G401.6 (cell line): ENCODE results near the gene UFL1.
A peak's percentile ranks its signal among the peaks of the same experiment; 100 is the strongest.
"Not testable (repeated sequence)": the region's sequence is repeated elsewhere in the genome, so short reads cannot be mapped to it uniquely, and the experiment has no call there.

ENCODE experiments used
- FAIRE-seq: peaks from 2 replicates; lab custom pipeline; 2012; peaks lifted over from hg19 to GRCh38; lab: Jason Lieb, UNC

UFL1 gene

DNA sequence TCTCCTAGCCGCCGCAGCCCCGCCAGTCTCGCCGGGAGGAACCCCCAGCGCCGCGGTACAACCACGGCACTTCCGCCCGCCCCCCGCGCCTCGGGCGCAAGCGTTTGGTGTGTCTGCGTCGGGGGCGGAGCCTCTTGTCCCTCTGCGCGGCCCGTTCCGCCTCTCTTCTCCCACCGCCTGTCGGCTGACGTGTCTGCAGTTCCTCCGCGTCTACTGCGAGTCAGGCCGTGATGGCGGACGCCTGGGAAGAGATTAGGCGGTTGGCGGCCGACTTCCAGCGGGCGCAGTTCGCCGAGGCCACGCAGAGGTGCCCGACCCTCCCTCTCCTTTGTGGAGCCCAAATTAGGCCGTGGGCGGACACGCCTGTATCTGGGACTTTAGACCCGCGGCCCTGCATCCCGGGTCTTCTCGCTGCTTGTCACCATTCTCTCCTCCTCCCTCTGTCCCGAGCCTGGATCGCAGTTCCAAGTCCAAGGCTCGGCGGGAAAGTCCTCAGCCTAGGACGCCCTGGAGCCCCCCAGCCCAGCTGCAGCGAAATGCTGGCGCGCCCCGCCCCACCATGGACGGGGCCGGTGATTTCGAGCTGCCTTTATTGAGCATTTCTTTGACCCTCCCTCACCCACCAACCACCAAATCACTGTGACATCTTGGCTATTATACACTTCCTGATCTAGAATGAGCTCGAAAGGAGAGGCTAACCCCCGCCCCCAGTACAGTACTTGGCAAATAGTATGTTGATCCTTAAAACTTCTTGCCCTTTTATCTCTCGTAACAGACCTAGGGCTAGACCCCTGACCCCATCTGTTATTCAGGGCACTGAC lies at the start of gene UFL1:
Gene UFL1, plus strand, starts transcription at position 163 of the 821 bp plus-strand sequence. Its CDS starts 68 bp downstream, at position 231.
- peak; percentile 46 for FAIRE-seq

- not testable (repeated sequence) for FAIRE-seq
These were observed 49.3 kb upstream of the UFL1 start for GRCh38 chr6:96472291-96472690.

DNA sequence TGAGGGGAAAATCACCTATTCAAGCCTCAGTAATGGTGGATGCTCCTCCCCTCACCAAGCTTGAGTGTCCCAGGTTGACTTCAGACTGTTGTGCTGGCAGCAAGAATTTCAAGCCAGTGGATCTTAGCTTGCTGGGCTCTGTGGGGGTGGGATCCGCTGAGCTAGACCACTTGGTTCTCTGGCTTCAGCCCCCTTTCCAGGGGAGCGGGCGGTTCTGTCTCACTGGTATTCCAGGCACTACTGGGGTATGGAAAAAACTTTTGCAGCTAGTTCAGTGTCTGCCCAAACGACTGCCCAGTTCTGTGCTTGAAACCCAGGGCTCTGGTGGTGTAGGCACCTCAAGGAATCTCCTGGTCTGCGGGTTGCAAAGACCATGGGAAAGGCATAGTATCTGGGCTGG lies 42.9 kb upstream of the UFL1 start:
- FAIRE-seq: no peak

DNA sequence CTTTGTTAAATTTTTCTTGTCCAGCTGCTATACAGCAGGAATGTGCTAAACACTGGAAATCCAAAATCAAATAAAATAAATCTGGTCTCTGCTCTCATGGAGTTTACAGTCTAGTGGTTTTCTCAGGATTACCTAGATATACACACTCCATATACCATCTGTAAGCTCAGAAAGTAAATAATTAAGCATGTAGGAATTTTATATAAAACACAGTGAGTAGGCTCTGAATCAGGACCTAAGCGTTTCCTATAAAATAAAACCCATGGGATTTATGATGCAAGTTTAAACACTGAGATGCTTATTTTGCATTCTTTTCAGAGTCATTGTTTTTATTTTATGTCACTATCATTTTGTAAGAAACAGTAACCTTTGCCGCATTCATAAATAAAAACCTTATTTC lies 29.7 kb upstream of the UFL1 start:
- no peak for FAIRE-seq

DNA sequence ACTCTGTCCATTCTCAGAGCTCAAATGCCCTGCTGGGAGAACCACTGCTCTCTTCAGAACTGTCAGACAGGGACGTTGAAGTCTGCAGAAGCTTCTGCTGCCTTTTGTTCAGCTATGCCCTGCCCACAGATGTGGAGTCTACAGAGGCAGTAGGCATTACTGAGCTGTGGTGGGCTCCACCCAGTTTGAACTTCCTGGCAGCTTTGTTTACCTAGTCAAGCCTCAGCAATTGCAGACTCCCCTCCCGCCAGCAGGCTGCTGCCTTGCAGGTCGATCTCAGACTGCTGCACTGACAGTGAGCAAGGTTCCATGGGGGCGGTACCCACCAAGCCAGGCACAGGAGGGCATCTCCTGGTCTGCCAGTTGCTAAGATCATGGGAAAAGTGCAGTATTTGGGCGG lies 21.8 kb upstream of the UFL1 start:
- FAIRE-seq: no peak

DNA sequence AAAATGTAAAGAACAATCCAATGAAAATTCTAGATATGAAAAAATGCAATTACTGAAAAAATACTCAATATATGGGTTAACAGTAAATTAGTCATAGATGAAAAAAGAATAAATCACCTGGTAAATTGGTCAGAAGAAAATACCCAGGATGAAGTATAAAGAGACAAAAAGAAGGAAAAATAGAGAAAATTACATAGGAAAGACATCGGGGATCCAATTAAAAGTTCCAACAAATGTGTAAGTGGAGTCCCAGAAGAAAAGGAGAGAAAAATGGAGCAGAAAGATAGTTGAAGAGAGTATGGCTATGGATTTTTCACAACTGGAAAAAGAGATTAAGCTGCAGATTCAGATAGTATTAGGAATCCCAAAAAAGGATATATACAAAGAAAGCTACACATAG lies 18.7 kb upstream of the UFL1 start:
- no peak for FAIRE-seq

DNA sequence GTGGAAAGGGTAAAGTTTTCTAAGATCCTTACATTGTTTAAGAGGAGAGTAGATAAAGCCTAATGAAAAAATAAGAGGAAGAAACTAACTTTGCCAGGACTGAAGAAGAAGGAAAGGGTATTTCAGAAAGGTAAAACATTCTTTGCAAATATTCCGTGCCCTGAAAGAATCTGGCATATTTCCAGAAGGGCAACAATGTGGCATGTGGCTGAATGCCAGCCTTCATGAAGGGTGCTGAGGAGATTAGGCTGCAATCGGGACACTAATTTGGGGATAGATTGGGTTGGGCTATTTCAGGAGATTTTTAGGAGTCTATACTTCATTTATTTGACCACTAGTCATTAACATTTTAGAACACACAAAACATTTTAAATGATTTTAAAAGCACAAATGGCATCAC lies 16.2 kb upstream of the UFL1 start:
- FAIRE-seq: no peak

GRCh38 chr6:96509281-96509680 lies 12.3 kb upstream of the UFL1 start:
- FAIRE-seq: no peak

- no peak for FAIRE-seq
These were observed 1.2 kb upstream of the UFL1 start for GRCh38 chr6:96520171-96521115.

DNA sequence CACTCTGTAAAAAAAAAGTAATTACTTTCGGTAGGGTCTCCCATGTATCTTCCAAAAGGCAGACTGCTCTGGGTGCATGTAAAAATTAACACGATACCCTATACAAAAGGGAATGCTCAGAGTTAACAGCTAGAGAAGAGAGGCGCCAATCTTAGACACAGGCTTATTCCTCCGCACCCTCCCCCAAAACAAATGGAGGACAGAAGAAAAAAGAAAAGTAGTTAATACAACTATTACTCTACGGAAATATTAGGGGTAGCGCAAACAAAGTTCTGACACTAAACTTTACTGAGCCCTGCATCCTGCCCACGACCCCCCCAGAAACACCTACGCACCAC lies 331 bp upstream of the UFL1 start:
- FAIRE-seq: no peak

GRCh38 chr6:96522465-96523009 lies 931 bp downstream of the UFL1 start:
- no peak for FAIRE-seq

DNA sequence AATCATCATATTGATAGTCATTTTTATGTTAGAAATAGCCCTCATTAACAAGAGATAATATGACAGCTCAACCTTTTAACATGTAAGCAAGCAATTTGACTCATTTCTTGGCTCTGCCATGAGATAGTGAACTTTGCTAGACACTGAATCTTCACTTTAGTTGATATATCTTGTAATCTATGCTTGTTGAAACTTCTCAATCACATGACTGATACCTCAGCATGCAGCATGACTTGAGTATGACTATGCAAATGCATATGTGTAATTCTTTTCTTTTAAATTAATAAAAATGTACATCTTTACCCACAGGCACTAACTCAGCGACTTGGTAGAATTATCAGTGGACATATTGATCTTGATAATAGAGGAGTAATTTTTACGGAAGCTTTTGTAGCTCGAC lies 6.6 kb downstream of the UFL1 start:
- no peak for FAIRE-seq

DNA sequence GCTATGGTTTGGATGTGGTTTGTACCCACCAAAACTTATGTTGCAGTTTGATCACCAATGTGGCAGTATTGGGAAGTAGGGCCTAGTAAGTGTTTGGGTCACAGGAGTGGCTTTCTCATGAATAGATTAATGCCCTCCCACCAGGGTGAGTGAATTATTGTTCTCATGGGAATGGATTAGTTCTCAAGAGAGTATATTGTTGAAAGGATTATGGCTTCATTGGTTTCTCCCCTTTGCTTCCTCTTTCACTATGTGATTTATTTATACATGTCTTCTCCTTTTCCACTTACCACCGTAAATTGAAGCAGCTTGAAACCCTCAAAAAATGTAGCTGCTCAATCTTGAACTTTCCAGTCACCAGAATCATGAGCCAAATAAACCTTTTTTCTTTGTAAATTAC lies 10.8 kb downstream of the UFL1 start:
- no peak for FAIRE-seq

- FAIRE-seq: no peak
These were observed 16.1 kb downstream of the UFL1 start for GRCh38 chr6:96537726-96538125.

- FAIRE-seq: peak; percentile 78
These were observed 21.1 kb downstream of the UFL1 start for GRCh38 chr6:96542702-96543101.

- FAIRE-seq: no peak
These were observed 24.3 kb downstream of the UFL1 start for GRCh38 chr6:96545882-96546281.

GRCh38 chr6:96547654-96548053 lies 26.0 kb downstream of the UFL1 start:
- FAIRE-seq: no peak

- FAIRE-seq: peak; percentile 89
These were observed 33.0 kb downstream of the UFL1 start for GRCh38 chr6:96554558-96554957.

- not testable (repeated sequence) for FAIRE-seq
These were observed 38.1 kb downstream of the UFL1 start for GRCh38 chr6:96559740-96560139.

DNA sequence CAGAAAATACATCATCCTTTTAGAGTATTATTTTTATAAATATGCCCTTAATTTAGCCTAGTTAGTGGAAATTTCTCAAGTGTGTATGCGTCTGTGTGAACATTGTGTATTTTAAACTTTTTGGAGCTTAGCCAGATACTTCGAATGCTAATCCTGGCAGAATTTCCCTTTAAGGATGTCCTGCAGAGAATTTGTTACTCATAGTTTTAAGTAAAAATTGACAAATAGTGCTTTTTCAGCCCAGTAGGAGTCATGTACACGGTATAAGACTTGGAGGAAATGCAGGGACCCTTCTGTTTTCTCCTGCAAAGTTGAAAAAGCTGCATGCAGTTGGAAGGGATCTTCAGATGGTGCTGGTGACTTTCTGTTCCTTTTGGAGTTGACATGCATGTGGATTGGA lies 41.3 kb downstream of the UFL1 start, which contains the start of gene FHL5:
Gene FHL5, plus strand, starts transcription at position 243 of the 400 bp plus-strand sequence. CDS start 40,486 bp downstream, outside the sequence.
- no peak for FAIRE-seq

DNA sequence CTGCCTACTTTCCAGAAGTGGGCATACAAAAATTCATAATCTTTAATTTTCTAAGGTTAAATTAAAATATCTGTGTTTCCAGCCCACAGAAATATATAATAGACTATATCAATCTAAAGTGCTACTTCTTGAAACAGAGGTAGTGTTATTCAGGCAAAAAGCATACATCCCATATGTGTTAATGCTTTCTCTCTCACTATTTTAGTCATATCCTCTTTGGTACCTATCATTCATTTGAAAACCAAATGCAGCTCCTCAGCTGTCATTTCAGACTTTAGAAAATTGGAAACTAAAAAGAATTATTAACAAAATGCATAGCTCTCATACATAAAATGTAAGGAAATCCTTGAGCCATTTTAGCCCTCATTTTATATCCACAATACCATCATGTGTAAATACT lies 42.2 kb downstream of the UFL1 start:
- no peak for FAIRE-seq

DNA sequence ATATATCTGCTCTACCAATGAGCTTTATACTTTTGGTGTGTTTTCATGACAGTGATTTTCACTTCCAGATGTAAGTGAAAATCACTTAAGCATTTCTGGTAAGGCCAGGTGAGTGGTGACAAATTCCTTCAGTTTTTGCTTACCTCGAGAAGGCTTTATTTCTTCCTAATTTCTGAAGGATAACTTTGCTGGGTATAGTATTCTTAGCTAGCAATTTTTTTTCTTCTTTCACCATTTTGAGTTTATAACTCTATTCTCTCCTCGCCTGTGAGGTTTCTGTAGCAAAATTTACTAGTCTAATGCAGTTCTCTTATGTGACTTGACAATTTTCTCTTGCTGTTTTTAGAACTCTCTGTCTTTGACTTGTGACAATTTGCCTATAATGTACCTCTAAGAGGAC lies 48.4 kb downstream of the UFL1 start:
- no peak for FAIRE-seq

GRCh38 chr6:96571551-96571950 lies 49.9 kb downstream of the UFL1 start:
- no peak for FAIRE-seq
